AG10803 (cell line): ENCODE measurements around the gene THOC6.

ENCODE experiments used
- DNase-seq: peaks from one replicate; pipeline ENCODE4 v3.0.0; 2010; ENCODE audit warnings: low read depth
- H3K4me3 ChIP-seq: 2 replicates; pipeline ENCODE4 v1.5.1; 2011; ENCODE audit warnings: mild to moderate bottlenecking, low read length, control low read depth
- CTCF ChIP-seq: conservative IDR thresholded peaks from 2 replicates; pipeline ENCODE4 v1.5.1; 2011; ENCODE audit warnings: mild to moderate bottlenecking, low read length, control low read depth, inconsistent platforms

THOC6 gene

DNA sequence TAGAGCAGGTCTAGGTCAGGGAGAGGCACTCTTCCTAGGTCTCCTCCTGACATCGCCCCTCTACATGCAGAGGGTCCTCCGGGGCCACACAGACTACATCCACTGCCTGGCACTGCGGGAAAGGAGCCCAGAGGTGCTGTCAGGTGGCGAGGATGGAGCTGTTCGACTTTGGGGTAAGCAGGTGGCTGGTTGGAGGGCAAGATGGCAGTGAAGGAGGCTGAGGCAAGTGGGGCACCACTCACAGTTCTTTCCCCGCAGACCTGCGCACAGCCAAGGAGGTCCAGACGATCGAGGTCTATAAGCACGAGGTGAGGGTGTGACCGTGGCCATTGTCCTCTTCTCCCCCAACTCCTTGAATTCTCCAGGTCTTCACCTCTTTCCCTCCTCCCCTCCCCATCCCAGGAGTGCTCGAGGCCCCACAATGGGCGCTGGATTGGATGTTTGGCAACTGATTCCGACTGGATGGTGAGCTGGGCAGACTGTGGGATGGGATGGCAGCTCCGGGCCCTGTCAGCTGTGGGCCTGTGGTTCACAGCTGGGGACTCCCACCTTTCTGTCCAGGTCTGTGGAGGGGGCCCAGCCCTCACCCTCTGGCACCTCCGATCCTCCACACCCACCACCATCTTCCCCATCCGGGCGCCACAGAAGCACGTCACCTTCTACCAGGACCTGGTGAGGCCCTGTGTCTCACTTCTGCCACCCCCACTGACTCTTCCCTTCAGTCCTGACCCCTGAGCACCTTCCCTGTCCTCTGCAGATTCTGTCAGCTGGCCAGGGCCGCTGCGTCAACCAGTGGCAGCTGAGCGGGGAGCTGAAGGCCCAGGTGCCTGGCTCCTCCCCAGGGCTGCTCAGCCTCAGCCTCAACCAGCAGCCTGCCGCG lies 3.0 kb downstream of the THOC6 start:
- TF ChIP-seq CTCF: no peak

DNA sequence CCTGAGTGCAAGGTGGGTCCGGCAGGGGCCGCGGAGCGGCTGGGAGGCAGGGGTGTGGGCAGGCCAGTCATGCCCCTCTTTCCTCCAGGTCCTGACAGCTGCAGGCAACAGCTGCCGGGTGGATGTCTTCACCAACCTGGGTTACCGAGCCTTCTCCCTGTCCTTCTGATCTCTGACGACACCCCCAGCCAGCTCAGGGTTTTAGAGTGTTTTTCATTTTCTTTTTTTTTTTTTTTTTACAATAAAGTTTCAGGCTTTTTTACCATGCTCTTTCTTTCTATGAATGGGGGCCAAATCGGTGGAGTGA lies 3.6 kb downstream of the THOC6 start:
- no peak for DNase-seq
- TF ChIP-seq CTCF: no peak

More for the DNA sequence above, 3.0 kb downstream of the THOC6 start:
- DNase-seq: no peak
- H3K4me3 ChIP-seq: no peak overlapping the region

GRCh38 chr16:3027983-3028715 lies 4.3 kb downstream of the THOC6 start:
- TF ChIP-seq CTCF: peak; percentile 51
- H3K4me3 ChIP-seq: no peak overlapping the region
- DNase-seq: peak; percentile 46

More for the DNA sequence above, 3.6 kb downstream of the THOC6 start:
- H3K4me3 ChIP-seq: no peak overlapping the region

DNA sequence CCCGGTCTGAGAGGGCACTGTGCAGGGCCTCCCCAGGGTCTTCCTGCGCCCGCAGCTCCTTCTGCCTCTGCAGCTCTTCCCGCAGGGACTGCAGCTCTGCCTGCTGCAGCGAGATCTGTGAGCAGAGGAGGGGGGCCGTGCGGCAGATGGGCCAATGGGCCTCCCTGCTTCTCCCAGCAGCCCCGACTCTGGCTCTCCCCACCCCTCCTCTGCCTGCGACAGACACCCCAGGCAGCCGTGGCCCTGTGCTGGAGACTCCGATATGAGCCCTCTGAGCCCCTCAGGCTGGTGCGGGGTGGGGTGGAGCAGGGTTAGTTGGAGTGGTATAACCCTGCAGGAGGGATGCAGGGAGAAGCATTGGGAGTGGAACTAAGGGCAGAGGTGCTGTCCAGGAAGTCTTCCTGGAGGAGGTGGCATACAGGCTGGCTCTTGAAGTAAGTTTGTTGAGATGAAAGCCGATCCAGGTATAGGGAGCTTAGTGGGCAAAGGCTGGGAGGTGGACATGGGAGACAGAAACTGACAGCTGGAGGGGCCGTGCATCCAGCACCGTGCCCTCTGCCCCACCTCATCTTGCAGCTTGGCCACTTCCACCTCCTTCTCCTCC lies 5.0 kb downstream of the THOC6 start:
- no peak for TF ChIP-seq CTCF
- no peak overlapping the region for H3K4me3 ChIP-seq
- DNase-seq: no peak

- TF ChIP-seq CTCF: no peak
- peak; percentile 41 for DNase-seq
- peak overlapping the region; percentile 7; the same call in 1 of the 2 replicates for H3K4me3 ChIP-seq
These were observed 5.8 kb downstream of the THOC6 start for GRCh38 chr16:3029491-3030221.

DNA sequence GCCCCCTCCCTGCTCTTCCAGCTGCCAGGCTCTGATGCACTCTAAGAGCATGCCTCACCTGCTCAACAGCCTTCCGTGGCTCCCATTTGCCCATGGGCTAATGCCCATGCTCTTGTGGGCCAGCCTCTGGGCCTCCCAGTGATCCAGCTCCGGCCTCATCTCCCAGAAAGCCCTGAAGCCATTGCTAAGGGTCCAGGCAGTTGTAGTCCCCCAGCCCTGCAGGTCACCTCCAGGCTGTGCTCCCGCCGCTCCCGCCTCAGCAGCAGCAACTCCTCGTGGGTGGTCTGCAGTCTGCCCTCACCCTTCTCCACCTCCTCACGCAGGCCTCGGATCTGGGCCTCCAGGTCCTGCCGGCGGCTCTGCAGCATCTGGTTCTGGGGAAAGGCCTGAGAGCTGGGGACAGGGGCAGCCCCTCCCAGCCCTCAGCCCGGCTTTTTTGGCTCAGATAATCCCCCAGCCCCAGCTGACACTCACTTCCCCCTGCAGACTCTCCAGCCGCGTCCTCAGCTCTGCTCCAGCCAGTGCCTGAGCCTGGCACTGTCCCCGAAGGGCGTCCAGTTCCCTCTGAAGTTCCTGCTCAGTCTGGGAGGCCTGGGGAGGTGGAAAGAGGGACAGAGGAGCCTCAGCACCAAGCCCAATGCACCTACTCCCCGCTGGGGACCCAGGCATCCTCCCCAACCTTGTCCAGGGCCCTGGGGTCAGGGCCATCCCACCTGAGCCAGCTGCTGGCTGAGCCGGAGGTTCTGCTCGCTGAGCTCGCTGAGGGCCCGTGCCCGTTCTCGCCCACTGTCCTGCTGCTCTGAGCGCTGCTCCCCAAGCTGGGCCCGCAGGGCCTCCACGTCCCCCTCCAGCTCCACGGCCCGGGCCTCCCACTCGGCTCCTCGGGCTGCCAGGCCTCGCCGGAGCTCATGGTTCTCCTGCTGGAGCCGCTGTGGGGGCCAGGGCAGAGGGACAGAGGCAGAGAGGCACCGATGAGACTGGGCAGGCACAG lies 6.7 kb downstream of the THOC6 start:
- DNase-seq: no peak

More for the DNA sequence above, 6.7 kb downstream of the THOC6 start:
- no peak overlapping the region for H3K4me3 ChIP-seq
- TF ChIP-seq CTCF: no peak
